ENCODE results near the gene SASS6.

The SASS6 gene, protein sequence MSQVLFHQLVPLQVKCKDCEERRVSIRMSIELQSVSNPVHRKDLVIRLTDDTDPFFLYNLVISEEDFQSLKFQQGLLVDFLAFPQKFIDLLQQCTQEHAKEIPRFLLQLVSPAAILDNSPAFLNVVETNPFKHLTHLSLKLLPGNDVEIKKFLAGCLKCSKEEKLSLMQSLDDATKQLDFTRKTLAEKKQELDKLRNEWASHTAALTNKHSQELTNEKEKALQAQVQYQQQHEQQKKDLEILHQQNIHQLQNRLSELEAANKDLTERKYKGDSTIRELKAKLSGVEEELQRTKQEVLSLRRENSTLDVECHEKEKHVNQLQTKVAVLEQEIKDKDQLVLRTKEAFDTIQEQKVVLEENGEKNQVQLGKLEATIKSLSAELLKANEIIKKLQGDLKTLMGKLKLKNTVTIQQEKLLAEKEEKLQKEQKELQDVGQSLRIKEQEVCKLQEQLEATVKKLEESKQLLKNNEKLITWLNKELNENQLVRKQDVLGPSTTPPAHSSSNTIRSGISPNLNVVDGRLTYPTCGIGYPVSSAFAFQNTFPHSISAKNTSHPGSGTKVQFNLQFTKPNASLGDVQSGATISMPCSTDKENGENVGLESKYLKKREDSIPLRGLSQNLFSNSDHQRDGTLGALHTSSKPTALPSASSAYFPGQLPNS

DNA sequence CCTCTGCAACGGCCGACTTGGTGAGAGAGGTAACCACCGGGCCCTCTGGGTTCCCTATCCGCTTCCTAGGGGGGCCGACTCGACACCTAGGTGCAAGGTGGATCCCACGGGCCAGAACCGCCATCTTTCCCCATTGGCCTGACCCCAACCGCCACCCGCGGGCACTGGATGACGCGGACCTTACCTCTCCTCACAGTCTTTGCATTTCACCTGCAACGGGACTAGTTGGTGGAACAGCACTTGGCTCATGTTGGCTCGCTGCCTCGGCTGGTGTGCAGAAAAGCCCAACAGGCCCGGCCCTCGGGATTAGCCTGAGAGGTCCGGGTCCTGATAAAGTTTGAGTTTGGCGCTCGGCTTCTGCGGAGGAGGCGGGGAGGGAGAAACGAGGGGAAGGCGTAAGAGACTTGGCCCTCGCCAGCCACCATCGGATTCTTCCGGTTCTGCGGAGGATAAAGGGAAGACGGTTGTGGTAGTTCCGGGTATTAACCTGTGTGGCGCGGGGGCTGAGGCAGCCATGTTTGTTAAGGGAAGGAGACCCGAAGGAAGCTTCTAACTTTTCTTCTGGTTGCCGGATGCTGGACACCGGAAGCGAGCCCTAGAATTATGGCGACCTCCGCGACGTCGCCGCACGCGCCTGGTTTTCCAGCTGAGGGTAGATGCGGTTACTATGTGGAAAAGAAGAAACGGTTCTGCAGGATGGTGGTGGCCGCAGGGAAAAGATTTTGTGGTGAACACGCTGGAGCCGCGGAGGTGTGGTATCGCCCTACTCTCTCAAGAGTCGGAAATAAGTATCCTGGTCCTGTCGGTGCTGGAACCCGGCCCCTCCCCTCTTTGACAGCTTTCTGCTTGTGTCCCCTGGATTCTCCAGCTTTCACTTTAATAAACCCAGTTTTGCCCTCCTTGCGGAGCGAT, at the start of gene SASS6, which contains the start of gene TRMT13:
Gene SASS6, minus strand, starts transcription at position 365 of the 912 bp plus-strand sequence. Its CDS starts 116 bp downstream, at position 249.
Gene TRMT13, plus strand, starts transcription at position 598 of the 912 bp plus-strand sequence. Its CDS starts 6 bp downstream, at position 604.
- DNase-seq (ENCODE audit: low read depth), result peak; percentile 100

DNA sequence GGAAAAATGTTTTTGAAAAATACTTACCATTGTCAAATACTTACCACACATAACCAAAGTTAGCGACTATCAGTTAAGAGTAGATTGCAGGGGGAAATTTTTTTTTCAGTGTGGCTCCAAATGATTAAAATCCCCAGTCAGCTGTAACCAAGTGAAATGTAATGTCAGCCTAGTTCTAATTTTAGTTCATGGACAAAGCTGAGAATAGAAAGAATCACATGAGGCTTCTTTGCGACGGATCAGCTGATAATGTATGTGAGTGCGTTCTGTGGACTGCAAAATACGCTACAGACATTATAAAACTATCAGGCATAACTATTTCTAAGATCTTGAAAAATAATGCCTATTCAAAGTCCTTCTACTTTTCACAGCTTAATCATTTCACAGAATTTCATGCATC, 45.4 kb upstream of the SASS6 start, which contains the start of gene LRRC39:
Gene LRRC39, minus strand, starts transcription at position 166 of the 400 bp plus-strand sequence. CDS start 9,740 bp downstream, outside the sequence.
- DNase-seq (ENCODE audit: low read depth), result no peak

DNA sequence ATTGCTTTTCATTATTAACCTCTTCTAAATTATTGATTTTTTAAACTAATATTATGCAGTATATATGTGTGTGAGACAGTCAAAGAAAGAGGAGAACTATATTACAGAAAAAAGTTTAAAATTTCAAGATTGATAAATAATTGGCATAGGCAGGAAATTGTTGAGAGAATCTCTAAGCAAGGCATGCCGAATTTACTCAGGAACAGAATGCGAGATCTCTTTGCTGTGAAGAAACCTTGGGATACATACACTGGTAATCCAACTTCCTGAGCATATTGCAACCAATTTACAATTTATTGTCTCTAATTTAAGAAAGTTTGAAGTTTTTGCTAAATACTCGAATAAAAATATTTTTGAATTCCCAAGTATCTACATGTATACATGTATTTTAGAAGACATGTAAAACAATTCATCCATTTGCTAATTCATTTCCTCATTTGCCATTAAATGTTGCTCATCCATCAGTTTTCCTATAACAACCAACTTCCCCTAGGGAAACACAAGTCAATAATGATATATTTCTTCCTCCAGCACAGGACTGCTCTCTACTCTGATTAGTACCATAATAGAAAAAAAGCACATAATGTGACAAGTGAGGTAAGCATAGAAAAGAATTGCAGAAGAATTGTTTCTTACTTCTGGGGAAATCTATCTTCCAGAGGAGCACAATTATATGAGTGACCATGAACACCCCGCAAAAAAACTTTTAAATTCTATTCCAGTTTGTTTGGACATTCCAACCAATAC, 44.7 kb upstream of the SASS6 start:
- no peak for DNase-seq (ENCODE audit: low read depth)

DNA sequence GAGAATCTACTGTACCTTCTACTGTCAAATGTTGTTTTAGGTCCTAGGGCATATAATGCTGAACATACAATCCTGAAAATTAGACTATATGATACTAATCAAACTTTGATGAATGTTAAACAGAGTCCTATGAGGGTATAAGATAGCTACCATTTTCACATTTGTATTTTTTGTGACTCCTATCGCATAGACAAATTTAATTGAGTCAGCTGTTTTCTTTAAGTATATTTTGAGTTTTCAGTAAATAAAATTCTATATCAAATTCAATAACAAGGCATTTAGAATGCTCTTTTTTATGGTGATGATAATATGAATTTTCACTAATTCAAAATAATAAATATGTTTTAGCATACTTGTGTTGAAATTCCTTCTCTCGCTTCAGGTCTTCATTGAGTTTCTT, 35.3 kb upstream of the SASS6 start:
- DNase-seq (ENCODE audit: low read depth), result no peak

DNA sequence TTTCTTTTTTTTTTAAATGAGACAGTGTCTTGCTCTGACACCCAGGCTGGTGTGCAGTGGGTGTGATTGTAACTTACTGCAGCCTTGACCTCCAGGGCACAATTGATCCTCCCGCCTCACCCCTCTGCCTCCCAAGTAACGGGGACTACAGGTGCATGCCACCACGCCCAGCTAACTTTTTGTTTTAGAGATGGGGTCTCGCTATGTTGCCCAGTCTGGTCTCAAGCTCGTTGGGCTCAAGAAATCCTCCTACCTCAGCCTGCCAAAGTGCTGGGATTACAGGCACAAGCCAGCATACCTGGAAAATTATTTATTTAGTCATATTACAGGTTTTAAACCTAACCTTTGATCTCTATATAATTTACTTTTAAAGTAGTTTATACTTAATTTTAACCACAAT, 32.0 kb upstream of the SASS6 start:
- no peak for DNase-seq (ENCODE audit: low read depth)

DNA sequence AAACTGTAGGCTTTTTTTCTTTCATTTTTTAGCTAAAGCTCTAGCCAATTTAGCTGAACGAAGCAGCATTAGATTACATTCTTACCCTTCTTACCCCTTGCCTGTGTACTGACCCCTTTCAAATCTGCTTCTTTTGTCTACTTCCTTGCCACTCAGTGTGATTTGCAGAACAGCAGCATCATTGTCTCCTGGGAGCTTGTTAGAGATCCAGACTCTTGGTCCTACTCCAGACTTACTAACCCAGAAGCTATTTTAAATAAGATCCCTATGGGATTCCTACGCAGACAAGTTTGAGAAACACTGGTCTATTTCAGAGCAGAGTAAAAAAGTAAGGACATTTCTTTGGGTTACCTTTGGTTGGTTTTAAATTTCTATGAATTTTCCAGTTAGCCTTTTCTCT, 31.5 kb upstream of the SASS6 start:
- DNase-seq (ENCODE audit: low read depth), result peak; percentile 26

DNA sequence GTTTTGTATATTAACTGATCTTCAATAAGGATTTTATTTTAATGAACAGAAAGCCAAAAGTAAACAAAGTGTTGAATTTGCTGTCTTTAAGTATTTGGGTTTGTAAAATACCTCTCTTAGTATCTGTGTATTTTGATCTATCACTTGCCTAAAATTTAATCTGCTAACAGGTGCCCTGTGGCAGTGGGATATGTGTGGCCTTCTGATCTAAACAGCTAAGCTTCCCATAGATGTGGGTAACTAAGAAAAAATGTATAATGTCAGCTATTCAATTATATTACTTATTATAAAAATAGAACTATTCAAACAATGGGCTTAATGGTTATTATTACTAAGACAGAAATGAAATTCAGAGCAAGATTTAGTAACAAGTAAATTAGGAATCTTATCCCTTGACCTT, 30.2 kb upstream of the SASS6 start:
- no peak for DNase-seq (ENCODE audit: low read depth)

DNA sequence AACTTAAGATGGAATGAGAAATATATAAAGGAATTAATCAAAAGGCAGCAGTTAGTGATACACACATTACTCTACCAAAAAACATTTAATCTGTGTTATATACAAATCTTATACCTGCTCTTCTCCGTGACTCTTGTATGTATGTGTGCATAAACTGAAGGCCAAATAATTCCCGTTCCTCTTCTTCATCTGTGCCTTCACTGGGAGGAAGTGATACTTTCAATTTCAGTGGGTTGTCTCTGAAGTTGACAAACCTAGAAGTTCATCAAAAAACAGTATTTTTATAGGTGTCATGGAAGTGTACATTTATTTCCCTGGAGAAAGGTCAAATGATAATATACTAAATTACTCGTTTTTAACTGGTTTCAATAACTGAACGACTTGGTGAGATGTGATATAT, 19.5 kb upstream of the SASS6 start:
- DNase-seq (ENCODE audit: low read depth), result no peak

DNA sequence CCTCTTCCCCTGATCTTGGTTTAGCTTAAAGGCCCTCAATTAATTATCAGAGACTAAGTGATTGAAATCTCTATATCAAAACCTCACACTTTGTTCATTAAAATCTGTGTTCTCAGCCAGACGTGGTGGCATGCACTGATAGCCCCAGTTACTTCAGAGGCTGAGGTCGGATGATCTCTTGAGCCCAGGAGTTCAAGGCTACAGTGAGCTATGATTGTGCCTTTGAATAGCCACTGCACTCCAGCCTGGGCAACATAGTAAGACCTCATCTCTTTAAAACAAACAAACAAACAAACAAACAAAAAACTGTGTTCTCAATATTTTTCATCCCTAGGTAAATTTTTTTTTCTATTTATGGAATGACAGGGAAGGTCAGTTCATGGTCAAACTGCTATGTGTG, 18.9 kb upstream of the SASS6 start:
- no peak for DNase-seq (ENCODE audit: low read depth)

DNA sequence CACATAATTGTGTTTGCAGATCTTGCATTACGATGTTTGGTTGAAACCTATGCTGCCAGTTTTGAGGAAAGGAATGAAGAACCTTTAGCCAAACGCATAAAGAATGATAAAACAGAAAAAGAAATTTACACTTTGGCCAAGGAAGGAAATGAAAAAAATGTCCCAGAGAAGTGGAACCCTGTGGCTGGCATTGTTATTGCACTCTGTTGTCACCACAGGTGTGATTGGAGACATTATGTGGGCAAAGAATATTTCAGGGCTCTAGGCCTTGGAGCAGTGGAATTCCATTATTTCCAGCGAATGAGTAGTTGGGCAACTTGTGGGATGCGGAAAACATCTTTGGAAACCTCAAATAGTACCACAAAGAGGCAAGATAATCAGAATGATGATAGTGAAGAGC, 15.1 kb upstream of the SASS6 start:
- DNase-seq (ENCODE audit: low read depth), result no peak

DNA sequence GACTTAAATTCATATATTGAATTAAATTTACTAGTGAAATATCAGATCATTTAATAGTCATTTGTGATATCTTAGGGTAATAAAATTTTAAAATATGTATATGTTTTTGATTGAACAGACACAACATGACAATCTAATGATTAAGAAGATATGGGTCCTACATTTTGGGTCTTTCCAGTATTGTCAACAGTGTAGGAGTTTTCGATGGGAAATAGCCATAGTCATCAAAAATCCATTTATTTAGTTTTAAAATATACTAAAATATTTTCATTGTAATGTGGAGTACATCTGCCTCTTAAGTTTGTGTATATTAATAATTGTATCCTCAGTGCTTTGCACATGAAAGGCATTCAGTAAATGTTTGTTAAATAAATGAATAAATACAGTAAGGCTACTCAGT, 14.2 kb upstream of the SASS6 start:
- DNase-seq (ENCODE audit: low read depth), result no peak

DNA sequence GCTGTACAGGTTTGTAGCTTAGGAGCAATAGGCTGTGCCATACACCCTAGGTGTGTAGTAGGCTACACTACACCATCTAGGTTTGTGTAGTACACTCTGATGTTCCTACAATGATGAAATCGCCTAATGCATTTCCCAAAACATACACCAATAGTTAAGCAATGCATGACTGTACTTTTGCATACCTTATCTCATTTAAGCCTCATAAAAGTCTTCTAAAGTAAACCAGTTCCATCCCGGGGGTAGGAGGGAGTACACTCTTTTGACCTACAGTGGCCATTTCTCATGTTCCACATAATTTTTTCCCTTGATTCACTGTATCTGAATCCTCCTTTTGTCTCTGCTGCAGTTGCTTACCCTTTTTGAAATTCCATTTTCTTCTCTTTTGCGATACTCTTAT, 12.4 kb upstream of the SASS6 start:
- DNase-seq (ENCODE audit: low read depth), result peak; percentile 42

DNA sequence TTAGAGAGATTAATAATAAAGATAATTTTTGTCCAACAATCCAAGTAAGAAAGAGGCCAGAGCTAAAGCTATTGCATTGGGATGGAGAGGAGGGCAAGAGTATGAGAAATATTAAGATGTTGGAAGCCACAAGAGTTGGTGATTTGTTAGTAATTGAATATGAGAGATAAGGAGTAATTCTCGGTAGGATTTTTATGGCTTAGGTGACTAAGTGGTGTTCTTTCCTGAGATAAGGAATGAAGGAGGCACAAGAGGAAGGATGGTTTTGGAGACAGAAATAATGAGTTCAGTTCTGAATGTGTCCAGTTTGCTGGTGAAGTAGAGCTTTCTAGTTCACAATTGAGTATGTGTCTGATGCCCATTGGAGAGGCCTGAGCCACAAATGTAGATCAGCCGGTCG, 9.6 kb upstream of the SASS6 start:
- DNase-seq (ENCODE audit: low read depth), result no peak

DNA sequence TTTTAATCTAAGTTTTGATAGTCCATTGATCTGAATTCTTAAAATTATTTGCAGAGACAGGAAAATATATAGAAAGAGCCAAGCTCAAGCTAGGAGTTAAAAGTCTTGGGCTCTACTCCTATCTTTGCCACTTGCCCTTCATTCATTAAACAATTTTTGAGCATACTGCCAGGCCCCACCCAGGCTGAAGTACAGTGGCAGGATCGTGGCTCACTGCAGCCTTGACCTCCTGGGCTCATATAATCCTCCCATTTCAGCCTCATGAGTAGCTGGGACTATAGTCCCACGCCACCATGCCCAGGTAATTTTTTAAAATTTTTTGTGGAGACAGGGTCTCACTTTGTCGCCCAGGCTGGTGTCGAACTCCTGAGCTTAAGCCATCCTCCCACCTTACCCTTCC, 8.5 kb upstream of the SASS6 start:
- no peak for DNase-seq (ENCODE audit: low read depth)

DNA sequence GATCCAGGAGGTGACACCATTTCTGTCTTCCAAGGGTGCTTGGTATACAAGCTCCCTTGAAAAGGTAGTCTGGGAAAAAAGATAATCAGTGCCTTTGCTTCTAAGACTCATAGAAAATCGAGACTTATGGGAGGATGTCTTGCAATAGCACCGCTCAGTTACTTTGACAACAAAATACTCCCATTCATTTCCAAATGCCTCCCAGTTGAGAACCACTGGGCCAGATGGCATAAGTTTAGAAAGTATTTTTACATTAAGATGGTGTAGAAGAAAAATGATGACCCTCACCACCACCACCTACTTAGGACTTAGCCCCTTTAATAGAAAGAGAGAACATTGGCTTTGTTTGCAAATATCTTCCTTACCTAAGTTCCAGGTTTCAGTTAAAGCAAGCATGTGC, 4.9 kb upstream of the SASS6 start:
- no peak for DNase-seq (ENCODE audit: low read depth)

DNA sequence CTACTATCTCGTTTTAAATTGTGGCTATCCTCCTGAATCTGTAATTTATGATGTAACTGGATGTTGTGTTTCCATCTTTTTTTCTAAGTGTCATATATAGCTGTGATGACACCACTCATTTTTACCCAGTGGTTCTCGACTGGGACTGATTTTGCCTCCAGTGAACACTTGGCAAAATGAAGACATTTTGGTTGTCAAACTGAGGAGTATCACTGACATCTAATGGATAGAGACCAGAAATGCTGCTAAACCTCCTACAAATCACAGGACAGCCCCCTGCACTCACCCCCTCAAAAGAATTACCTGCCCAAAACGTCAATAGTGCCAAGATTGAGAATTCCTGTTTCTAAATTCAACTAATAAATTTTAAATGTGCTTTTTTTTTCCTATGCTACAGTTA, 2.1 kb upstream of the SASS6 start:
- peak; percentile 8 for DNase-seq (ENCODE audit: low read depth)

DNA sequence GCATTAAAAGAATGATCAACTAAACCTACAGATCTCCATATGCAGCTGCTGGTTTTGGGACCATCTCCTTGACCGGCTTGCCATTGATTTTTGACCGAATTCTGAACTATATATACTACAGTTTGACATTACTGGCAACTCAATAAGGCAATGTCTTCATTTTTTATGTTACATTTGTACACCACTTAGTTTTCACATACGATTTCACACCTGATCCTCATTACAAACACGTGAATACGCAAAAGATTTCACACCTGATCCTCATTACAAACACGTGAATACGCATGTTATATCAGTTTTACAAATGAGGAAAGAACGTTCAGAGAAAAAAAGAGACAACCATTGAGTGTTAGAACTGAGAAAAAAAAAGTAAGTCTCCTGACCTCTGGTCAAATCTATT, 1.1 kb downstream of the SASS6 start:
- DNase-seq (ENCODE audit: low read depth), result no peak

DNA sequence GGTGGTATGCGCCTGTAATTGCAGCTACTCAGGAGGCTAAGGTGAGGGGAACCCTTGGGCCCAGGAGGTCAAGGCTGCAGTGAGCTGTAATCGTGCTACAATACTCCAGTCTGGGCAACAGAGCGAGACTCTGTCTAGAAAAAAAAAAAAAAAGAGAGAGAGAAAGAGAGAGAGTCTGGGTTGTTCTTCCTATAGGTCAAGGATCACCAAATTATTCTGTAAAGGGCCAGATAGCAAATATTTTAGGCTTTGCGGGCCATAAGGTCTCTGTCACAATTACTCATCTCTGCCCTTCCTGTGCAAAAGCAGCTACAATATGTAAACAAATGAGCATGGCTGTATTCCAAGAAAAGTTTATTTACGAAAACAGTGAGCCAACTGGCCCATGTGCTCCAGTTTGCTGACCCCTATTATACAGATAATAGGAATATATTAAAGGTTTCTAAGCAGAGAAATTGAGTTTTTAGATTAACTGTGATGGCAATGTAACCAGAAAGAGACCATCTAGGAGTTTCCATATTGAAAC, 2.1 kb downstream of the SASS6 start:
- peak; percentile 65 for DNase-seq (ENCODE audit: low read depth)

DNA sequence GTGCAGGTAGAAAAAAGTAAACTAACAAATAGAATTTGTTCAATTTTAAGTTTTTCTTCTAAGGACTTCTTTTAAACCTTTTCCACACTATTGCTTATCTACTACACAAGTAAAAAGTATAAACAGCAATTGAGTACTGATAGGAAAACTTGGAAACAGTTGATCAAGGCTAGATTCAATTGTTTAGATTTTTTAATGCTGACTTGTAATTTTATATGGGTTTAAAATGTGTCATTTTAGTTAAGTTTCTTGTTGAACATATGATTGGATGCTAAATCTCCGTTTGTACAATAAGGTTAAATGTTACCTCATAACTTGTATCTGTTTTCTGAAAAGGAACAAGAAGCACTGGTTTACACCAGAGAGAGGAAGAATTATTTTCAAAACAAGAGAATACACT, 5.5 kb downstream of the SASS6 start:
- DNase-seq (ENCODE audit: low read depth), result no peak

DNA sequence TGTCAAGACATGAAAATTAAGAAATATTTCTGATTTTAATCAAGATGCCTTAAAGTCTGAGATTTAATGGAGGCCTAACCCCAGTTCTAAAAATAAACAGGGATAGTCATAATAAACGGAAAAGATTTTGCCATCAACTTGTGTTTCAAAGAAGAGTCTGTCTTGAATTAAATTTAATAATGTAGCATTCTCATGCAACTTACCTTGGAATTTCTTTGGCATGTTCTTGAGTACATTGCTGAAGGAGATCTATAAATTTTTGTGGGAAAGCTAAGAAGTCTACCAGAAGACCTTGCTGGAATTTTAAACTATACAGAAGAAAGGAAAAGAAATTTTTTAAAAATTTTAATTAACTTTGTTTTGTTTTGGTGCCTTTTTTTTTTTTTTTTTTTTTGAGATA, 10.6 kb downstream of the SASS6 start:
- DNase-seq (ENCODE audit: low read depth), result no peak

DNA sequence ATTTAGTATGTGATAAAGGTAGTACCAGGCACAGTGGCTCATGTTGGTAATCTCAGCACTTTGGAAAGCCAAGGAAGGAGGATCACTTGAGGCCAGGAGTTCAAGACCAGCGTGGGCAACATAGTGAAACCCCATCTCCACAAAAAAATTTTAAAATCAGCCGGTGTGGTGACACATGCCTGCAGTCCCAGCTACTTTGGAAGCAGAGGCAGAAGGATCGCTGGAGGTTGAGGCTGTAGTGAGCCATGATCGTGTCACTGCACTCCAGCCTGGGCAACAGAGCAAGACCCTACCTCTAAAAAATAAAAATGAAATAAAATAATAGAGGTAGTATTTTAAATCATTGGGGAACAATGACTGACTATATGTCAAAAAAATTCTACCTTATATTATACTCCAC, 17.2 kb downstream of the SASS6 start:
- no peak for DNase-seq (ENCODE audit: low read depth)
